Skeletal muscle tissue (tissue), 4 donors: ENCODE results near the gene SEPTIN3. TPM values are rescaled to one million over a fixed set of nuclear protein-coding genes. Genes with fewer than 3 reads are reported as not detected.

Experiments used
- H3K27ac ChIP-seq: one replicate; pipeline ENCODE4 v1.7.0; 2013; ENCODE audit warnings: mild to moderate bottlenecking, low read depth, low read length, inconsistent platforms
- H3K27me3 ChIP-seq, 3 donors: one replicate each; pipeline ENCODE4 v1.7.0; 2013; ENCODE audit warnings: low read length in 3 of 3; ENCODE audit not compliant: control insufficient read depth in 3 of 3, insufficient read depth in 3 of 3
- H3K36me3 ChIP-seq, 3 donors: one replicate each; pipeline ENCODE4 v1.7.0; 2013; ENCODE audit warnings: low read length in 3 of 3; ENCODE audit not compliant: control insufficient read depth in 3 of 3, insufficient read depth in 3 of 3
- H3K4me1 ChIP-seq, 3 donors: one replicate each; pipeline ENCODE4 v1.7.0; 2013; ENCODE audit warnings: low read length in 3 of 3, mild to moderate bottlenecking in 3 of 3; ENCODE audit not compliant: control insufficient read depth in 3 of 3, insufficient read depth in 3 of 3
- H3K4me3 ChIP-seq, 3 donors: one replicate each; pipeline ENCODE4 v1.7.0; 2013; ENCODE audit warnings: low read length in 3 of 3
- H3K9ac ChIP-seq, 3 donors: one replicate each; pipeline ENCODE4 v1.7.0; 2013; ENCODE audit warnings: low read length in 3 of 3, mild to moderate bottlenecking in 3 of 3, moderate library complexity in 2 of 3, low read depth in 1 of 3
- H3K9me3 ChIP-seq, 3 donors: one replicate each; pipeline ENCODE4 v1.7.0; 2013; ENCODE audit warnings: low read length in 3 of 3; ENCODE audit not compliant: control insufficient read depth in 3 of 3
- total RNA-seq: library from RNA; depleted of rRNA; stranded (reverse); fragments of >200 nt; gene quantifications from one replicate; pipeline ENCODE4 v1.2.3, GENCODE V29; 2014
- donor health status: Osteomylitis.

Gene SEPTIN3
- total RNA-seq, 1 donor from 2014 or later: 0.52 TPM

DNA sequence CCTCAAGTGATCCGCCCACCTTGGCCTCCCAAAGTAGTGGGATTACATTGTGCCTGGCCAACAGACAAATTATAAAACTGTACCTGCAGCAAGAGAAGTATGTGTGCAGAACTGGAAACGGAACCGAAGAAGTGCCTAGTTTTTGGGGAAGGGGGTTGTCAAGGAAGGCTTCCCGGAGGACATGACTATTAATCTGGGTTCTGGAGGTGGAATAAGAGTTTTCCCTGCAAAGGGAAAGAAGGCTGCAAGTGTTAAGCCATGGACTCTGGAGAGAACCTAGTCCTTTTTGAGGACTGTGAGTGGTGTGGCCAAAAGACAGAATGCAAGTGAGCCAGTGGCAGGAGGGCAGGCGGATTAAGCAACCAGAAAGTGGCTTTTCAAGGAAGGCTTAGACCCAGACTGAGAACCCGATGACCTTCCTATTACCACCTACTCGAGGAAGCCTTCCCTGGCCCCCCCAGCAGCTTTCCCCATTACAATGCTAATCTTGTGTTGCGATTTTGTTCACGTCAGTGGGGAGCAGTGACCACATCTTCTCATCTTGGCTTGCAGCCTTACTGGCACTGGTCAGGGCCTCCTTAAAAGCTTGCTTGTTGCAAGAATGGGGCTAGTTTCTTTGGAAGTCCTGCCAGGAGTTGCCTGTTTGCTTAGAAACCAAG lies 5.7 kb upstream of the SEPTIN3 start:
- H3K27me3 ChIP-seq: peaks cover 0 to 9% (median 0%) of the 10 kb centered on the region in 3 donors

DNA sequence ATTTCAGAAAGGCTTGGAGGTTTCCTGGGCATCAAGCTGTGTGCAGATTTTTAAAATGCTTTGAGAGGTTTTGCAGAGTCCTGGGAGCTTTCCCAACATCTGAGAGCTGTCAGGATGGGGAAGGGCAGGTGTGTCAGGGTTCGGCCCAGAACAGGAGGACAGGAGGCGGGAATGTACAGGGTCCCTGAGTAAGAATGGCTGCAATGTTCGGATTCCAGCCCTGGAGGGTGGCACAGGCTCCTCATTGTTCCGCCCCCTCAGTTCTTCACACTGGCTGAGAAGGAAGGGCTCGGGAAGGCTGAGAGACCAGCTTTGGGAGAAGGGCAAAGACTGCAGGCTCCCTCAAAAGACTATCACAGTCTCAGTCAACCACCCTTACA lies 5.1 kb upstream of the SEPTIN3 start:
- Histone ChIP-seq H3K9ac (no peak overlapping the region), H3K36me3 (no peaks in the 10 kb centered on the region), H3K27ac (no peak overlapping the region), H3K9me3 (no peaks in the 10 kb centered on the region), H3K27me3 (peaks cover 0 to 9% (median 5%) of the 10 kb centered on the region in 3 donors), H3K4me1 (no peaks in the 10 kb centered on the region), H3K4me3 (no peak overlapping the region)

More for the DNA sequence above, 5.7 kb upstream of the SEPTIN3 start:
- Histone ChIP-seq H3K27ac (no peak overlapping the region), H3K4me1 (no peaks in the 10 kb centered on the region), H3K9ac (no peak overlapping the region), H3K36me3 (no peaks in the 10 kb centered on the region), H3K9me3 (no peaks in the 10 kb centered on the region), H3K4me3 (no peak overlapping the region)

DNA sequence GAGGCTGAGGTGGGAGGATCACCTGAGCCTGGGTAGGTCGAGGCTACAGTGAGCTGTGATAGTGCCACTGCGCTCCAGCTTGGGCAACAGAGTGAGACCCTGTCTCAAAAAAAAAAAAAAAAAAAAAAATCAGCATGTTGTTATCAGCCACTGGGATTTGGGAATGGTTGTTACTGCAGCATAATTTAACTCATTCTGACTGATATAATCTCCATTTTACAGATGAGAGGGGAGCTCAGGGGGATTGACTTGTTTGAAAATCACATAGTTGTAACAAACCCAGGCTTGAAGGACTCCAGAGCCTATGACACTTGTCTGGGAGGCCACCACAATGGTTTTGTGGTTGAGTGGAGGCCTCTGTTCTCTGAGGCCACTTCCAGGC lies 3.0 kb upstream of the SEPTIN3 start:
- H3K9me3 ChIP-seq: no peaks in the 10 kb centered on the region
- H3K27me3 ChIP-seq: peaks cover 6 to 19% (median 12%) of the 10 kb centered on the region in 3 donors
- no peaks in the 10 kb centered on the region for H3K4me1 ChIP-seq
- H3K4me3 ChIP-seq: no peak overlapping the region
- no peak overlapping the region for H3K27ac ChIP-seq
- no peak overlapping the region for H3K9ac ChIP-seq
- H3K36me3 ChIP-seq: no peaks in the 10 kb centered on the region

DNA sequence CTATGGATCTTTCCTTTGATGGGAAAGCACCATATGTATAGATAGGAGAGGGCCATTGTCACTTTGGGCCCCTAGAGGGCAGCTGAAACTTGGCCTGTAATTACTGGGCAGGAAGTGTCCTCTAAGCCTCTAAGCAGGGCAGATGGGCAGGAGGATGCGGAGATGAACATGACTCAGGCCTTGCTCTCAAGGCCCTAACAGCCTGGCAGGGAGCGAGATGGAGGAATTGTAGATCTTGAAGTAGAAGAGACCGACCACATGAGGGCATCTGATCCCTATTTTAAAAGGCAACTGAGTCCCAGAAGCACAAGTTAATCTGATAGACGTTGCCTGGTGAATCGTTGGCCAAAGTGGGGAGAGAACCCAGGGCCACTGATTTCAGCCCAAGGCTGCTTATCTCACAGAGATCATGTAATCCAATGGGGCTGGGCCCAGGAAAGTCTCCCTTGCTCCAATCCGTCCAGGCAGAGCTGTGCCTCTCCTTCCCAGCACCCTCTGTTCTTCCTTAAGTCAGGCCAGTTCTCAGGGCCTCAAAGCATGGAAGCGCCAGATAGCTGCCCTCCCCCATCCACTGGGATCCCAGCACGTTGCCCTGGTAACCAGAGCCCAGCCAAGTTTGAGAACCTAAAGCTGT lies 2.5 kb upstream of the SEPTIN3 start:
- no peaks in the 10 kb centered on the region for H3K36me3 ChIP-seq
- no peak overlapping the region for H3K4me3 ChIP-seq
- no peaks in the 10 kb centered on the region for H3K9me3 ChIP-seq
- H3K27ac ChIP-seq: no peak overlapping the region
- no peak overlapping the region for H3K9ac ChIP-seq
- H3K4me1 ChIP-seq: no peaks in the 10 kb centered on the region
- H3K27me3 ChIP-seq: peaks cover 11 to 25% (median 17%) of the 10 kb centered on the region in 3 donors

DNA sequence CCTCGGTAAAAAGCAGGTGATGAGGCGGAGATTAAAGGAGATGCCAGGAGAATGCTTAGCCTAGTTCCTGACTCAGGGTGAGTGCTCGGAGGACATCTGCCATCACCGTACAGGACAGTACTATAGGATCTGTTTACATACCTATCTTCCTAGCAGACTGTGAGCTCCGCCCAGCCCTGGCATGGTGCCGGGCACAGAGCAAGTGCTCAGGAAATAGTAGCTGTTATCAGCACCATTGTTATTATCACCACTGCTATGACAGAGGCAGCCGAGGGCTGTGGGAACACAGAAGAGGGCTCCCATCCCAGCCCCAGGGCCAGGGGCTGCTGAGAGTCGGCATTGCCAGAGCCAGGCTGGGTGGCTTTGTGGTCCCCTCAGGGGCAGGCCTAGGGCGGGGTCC lies 642 bp upstream of the SEPTIN3 start:
- Histone ChIP-seq H3K4me3 (no peak overlapping the region), H3K27me3 (peaks cover 25 to 35% (median 31%) of the 10 kb centered on the region in 3 donors), H3K4me1 (no peaks in the 10 kb centered on the region), H3K9ac (no peak overlapping the region), H3K36me3 (no peaks in the 10 kb centered on the region), H3K9me3 (no peaks in the 10 kb centered on the region), H3K27ac (no peak overlapping the region)

DNA sequence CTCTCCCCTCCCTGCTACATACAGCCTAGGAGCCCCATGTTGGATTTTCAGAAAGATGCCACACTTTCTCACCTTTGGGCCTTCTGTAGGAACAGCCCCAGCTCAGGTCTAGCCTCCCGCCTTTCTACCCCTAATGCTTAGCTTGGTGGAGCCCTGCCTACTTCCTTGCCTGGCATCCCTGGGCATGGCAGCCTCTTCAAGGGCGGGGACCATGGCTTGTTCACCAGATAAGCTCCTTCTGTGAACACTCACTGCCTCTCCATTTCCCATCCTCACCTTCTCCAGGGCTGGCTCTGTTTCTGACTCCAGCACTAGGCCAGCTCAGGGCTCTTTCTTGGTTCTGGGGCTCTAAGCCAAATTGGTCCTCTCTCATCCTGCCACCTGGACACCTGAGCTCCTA lies 1.4 kb downstream of the SEPTIN3 start:
- no peaks in the 10 kb centered on the region for H3K4me1 ChIP-seq
- H3K9me3 ChIP-seq: no peaks in the 10 kb centered on the region
- H3K27me3 ChIP-seq: peaks cover 35 to 36% (median 35%) of the 10 kb centered on the region in 3 donors
- no peak overlapping the region for H3K9ac ChIP-seq
- H3K4me3 ChIP-seq: no peak overlapping the region
- H3K27ac ChIP-seq: no peak overlapping the region
- no peaks in the 10 kb centered on the region for H3K36me3 ChIP-seq

DNA sequence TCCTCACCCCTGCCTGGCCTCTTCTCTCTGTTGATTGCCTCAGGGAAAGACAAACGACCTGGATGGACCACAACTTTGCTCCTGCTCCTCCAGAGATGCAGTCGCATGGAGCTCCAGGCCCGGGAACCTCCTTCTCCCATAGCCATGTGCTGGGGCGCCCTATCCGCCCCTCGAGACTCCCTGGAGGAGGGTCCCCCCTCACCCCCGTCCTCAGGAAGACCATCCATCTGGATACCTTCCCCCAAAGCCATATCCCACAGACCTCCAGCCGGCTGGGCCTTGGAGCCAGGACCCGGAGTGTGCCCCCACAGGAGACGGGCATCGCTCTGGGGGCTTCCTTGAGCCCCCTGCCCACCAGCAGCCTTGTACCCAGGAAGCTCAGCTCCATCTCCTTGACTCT lies 2.2 kb downstream of the SEPTIN3 start:
- Histone ChIP-seq H3K4me1 (peaks cover 0 to 4% (median 2%) of the 10 kb centered on the region in 3 donors), H3K27ac (no peak overlapping the region), H3K4me3 (no peak overlapping the region), H3K27me3 (peaks cover 43 to 44% (median 43%) of the 10 kb centered on the region in 3 donors), H3K36me3 (no peaks in the 10 kb centered on the region), H3K9me3 (no peaks in the 10 kb centered on the region), H3K9ac (no peak overlapping the region)

DNA sequence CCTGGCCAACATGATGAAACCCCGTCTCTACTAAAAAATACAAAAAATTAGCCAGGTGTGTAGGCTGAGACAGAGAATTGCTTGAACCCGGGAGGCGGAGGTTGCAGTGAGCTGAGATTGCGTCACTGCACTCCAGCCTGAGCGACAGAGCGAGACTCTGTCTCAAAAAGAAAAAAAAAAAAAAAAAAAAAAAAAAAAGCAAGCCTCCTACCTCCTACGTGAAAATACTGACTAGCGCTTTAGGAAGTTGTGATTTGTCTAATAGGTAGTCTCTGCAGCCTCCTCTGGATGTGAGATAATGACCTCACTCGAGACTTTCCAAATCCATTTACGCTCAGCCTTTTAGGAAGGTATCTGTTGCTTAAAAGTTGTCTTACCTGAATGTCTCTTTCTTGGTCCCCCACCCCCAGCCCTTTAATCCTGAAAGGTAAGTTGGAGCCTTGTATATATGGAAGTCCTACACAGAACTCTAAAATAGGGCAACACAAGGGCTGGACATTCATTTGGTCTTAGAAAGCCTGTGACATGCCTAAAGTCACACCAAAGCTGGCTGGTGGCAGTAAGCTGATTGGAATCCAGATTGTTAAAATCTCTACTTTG lies 5.5 kb downstream of the SEPTIN3 start:
- H3K4me1 ChIP-seq: peaks cover 3 to 10% (median 7%) of the 10 kb centered on the region in 3 donors
- peaks cover 49 to 71% (median 61%) of the 10 kb centered on the region in 3 donors for H3K27me3 ChIP-seq
- no peak overlapping the region for H3K27ac ChIP-seq
- H3K36me3 ChIP-seq: no peaks in the 10 kb centered on the region
- no peak overlapping the region for H3K4me3 ChIP-seq
- H3K9ac ChIP-seq: no peak overlapping the region
- H3K9me3 ChIP-seq: no peaks in the 10 kb centered on the region

DNA sequence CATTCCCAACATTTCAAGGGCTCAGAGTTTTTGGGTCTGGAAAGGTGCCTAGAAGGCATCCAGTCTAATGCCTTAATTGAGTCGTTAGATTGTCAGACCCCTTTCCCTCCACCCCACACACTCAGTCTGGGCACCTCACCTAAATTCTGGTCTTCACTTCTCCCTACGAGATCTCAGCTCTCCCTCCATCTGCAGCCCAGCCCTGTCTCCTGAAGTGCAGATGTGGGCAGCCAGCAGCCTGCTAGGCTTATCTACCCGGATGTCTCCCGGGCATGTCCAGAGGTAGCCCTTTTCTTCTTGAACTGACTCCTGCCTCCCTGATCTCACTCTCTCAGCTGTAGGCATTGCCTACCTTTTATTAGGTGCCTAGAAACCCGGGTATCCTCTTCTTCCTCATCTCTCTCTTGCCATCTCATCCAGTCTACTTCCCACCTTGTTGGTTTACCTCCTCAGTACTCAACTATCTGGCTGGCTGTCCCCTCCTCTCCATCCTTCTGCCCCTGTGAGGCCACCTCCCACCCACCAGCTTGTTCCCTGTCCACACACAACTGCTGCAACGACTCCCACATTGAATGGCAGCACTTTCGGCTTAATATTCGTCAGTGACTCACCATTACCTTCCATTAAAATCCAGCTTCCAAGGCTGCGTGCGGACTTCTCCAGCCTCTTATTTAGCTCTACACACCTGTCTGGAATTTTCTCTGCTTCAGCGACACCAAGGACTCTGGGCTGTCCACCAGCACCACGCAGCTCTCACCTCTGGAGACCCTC lies 6.2 kb downstream of the SEPTIN3 start:
- Histone ChIP-seq H3K9me3 (no peaks in the 10 kb centered on the region), H3K27me3 (peaks cover 49 to 67% (median 59%) of the 10 kb centered on the region in 3 donors), H3K27ac (no peak overlapping the region), H3K4me1 (peaks cover 3 to 10% (median 7%) of the 10 kb centered on the region in 3 donors), H3K4me3 (no peak overlapping the region), H3K9ac (no peak overlapping the region), H3K36me3 (no peaks in the 10 kb centered on the region)
